ENCODE results near the gene FRMD8. TPM values are rescaled to one million over a fixed set of nuclear protein-coding genes. Genes with fewer than 3 reads are reported as not detected.

The FRMD8 gene
- polyA plus RNA-seq, 3 donors, result 33.7 to 41.2 (median 35.4) TPM

GRCh38 chr11:65422633-65423515 is 36.4 kb downstream of the FRMD8 start, which contains the start of gene NEAT1:
TSS of gene NEAT1 (plus strand) at chr11:65422798.
- peaks cover 59% of the 10 kb centered on the region for H4K20me1 ChIP-seq (ENCODE audit: insufficient read depth, low read length)
- H3K4me1 Mint-ChIP-seq, result peaks cover 36% of the 10 kb centered on the region
- H3K27me3 Mint-ChIP-seq (ENCODE audit: low read depth in 3 of 3), result peaks cover 0 to 35% (median 15%) of the 10 kb centered on the region in 3 donors
- H3K9me3 ChIP-seq (replicated peaks in 1 of 2; ENCODE audit: control insufficient read depth in 1 of 2, insufficient read depth in 1 of 2, low read length in 2 of 2), result no peaks in the 10 kb centered on the region
- TF ChIP-seq CTCF (IDR thresholded peaks at IDR 0.05), result no peak
- peaks cover 14 to 45% of the 10 kb centered on the region in 2 donors for H3K36me3 ChIP-seq (replicated peaks in 1 of 2; ENCODE audit: control insufficient read depth in 1 of 2, insufficient read depth in 2 of 2, low read length in 2 of 2)
- H3K27me3 ChIP-seq (ENCODE audit: control insufficient read depth in 2 of 2, insufficient read depth in 2 of 2, low read length in 2 of 2), result no peaks in the 10 kb centered on the region
- peaks cover 91% of the 10 kb centered on the region for H3K79me2 ChIP-seq (ENCODE audit: insufficient read depth, low read length)
- intact Hi-C loops (cut with micrococcal nuclease), result loop anchor here (1.0 to 2.0 kb wide), 2 partner anchors 74 to 76 kb away; partner anchors contain the start of gene MALAT1 (in 1 of the 2)
- DNase-seq, result peak; percentile 92 to 99 (median 95)
- H3K27ac ChIP-seq (ENCODE audit: low read depth in 1 of 2, low read length in 2 of 2), result peak within 1 kb of the TSS; percentile 96 to 100
- peak within 1 kb of the TSS; percentile 85 for H3K4me2 ChIP-seq (replicated peaks; ENCODE audit: extremely low read depth, low read length, poor library complexity, severe bottlenecking)
- peak within 1 kb of the TSS; percentile 100 for H3K9ac ChIP-seq (ENCODE audit: insufficient read depth, low read length, poor library complexity, severe bottlenecking)
- H3K4me1 ChIP-seq (ENCODE audit: control insufficient read depth in 1 of 2, insufficient read depth in 2 of 2, low read length in 2 of 2), result peaks cover 53 to 56% of the 10 kb centered on the region in 2 donors
- peak within 1 kb of the TSS; percentile 99 to 100 for H3K4me3 Mint-ChIP-seq
- peak within 1 kb of the TSS; percentile 99 to 100 (median 100) for H3K27ac Mint-ChIP-seq
- peaks cover 6 to 23% (median 18%) of the 10 kb centered on the region in 7 donors for H3K9me3 Mint-ChIP-seq
- H2AFZ ChIP-seq (ENCODE audit: insufficient read depth, low read depth, low read length, poor library complexity, severe bottlenecking), result peak within 1 kb of the TSS; percentile 33
- under 1% methylated on average over 35 of the region's 40 CpGs for WGBS (ENCODE audit: insufficient coverage)
- H3K4me3 ChIP-seq (replicated peaks in 1 of 3; ENCODE audit: low read depth in 2 of 3, low read length in 3 of 3), result peak within 1 kb of the TSS; percentile 86 to 100 (median 96)
- H3K36me3 Mint-ChIP-seq, result peaks cover 52% of the 10 kb centered on the region in 2 donors

- Mint-ChIP-seq H3K27ac (peak overlapping the region; percentile 99 to 100 (median 100)), H3K9me3 (peaks cover 6 to 23% (median 18%) of the 10 kb centered on the region in 7 donors), H3K36me3 (peaks cover 52 to 57% of the 10 kb centered on the region in 2 donors), H3K4me3 (peak overlapping the region; percentile 99 to 100), H3K4me1 (peaks cover 39% of the 10 kb centered on the region), H3K27me3 (ENCODE audit: low read depth in 3 of 3) (peaks cover 0 to 32% (median 15%) of the 10 kb centered on the region in 3 donors)
- WGBS (ENCODE audit: insufficient coverage), result 0% methylated on average over 17 of the region's 19 CpGs
- Histone ChIP-seq H3K9ac (ENCODE audit: insufficient read depth, low read length, poor library complexity, severe bottlenecking) (peak overlapping the region; percentile 100), H3K9me3 (replicated peaks in 1 of 2; ENCODE audit: control insufficient read depth in 1 of 2, insufficient read depth in 1 of 2, low read length in 2 of 2) (no peaks in the 10 kb centered on the region), H3K4me1 (ENCODE audit: control insufficient read depth in 1 of 2, insufficient read depth in 2 of 2, low read length in 2 of 2) (peaks cover 53 to 56% of the 10 kb centered on the region in 2 donors), H3K27ac (ENCODE audit: low read depth in 1 of 2, low read length in 2 of 2) (peak overlapping the region; percentile 96 to 100), H4K20me1 (ENCODE audit: insufficient read depth, low read length) (peaks cover 64% of the 10 kb centered on the region), H3K79me2 (ENCODE audit: insufficient read depth, low read length) (peaks cover 91% of the 10 kb centered on the region), H2AFZ (ENCODE audit: insufficient read depth, low read depth, low read length, poor library complexity, severe bottlenecking) (no peak overlapping the region), H3K27me3 (ENCODE audit: control insufficient read depth in 2 of 2, insufficient read depth in 2 of 2, low read length in 2 of 2) (no peaks in the 10 kb centered on the region), H3K36me3 (replicated peaks in 1 of 2; ENCODE audit: control insufficient read depth in 1 of 2, insufficient read depth in 2 of 2, low read length in 2 of 2) (peaks cover 14 to 49% of the 10 kb centered on the region in 2 donors), H3K4me2 (replicated peaks; ENCODE audit: extremely low read depth, low read length, poor library complexity, severe bottlenecking) (peak overlapping the region; percentile 85), H3K4me3 (replicated peaks in 1 of 3; ENCODE audit: low read depth in 2 of 3, low read length in 3 of 3) (peak overlapping the region; percentile 86 to 100 (median 96))
- DNase-seq, result peak in 2 of 3 donors; percentile 39 to 41
- intact Hi-C loops (cut with micrococcal nuclease), result loop anchor here in 1 of 2 donors (2.0 kb wide), 1 partner anchor 75 kb away; the partner anchor contains the start of gene MALAT1
- no peak for TF ChIP-seq CTCF (IDR thresholded peaks at IDR 0.05)
Measured at GRCh38 chr11:65423516-65424204, 37.2 kb downstream of the FRMD8 start.

All from CD14-positive monocyte (primary cell).